BJ (cell line): ENCODE results near the gene CEACAM7. TPM values are rescaled to one million over a fixed set of nuclear protein-coding genes. Genes with fewer than 3 reads are reported as not detected.

ENCODE experiments used
- CTCF ChIA-PET: fragments of 350-600 bp; formaldehyde crosslinking; extraction: SDS; loops from one replicate; lab custom pipeline; 2021; ENCODE audit warnings: antibody characterized with exemption, inconsistent platforms; lab: Yijun Ruan, JAX
- POLR2A ChIA-PET: fragments of 300-600 bp; sonication (Branson Sonifier 250); formaldehyde crosslinking; extraction: SDS; loops from one replicate; lab custom pipeline; 2021; ENCODE audit warnings: antibody characterized with exemption; lab: Charles Lee
- DNase-seq: peaks from one replicate; pipeline ENCODE4 v3.0.0-alpha.2; 2011; ENCODE audit warnings: low read depth
- H3K27me3 ChIP-seq: 2 replicates; pipeline ENCODE4 v1.6.0; 2011; ENCODE audit warnings: low read length; ENCODE audit not compliant: control insufficient read depth, insufficient read depth
- H3K36me3 ChIP-seq: 2 replicates; pipeline ENCODE4 v1.5.1; 2011; ENCODE audit warnings: low read length; ENCODE audit not compliant: control insufficient read depth, insufficient read depth
- H3K4me3 ChIP-seq: 2 replicates; pipeline ENCODE4 v1.5.1; 2011; ENCODE audit warnings: low read depth, mild to moderate bottlenecking, control low read depth, low read length
- polyA minus RNA-seq: library from RNA; depleted of rRNA, polyadenylated mRNA; stranded (reverse); fragments of >200 nt; gene quantifications from 2 replicates; pipeline ENCODE4 v1.2.3, GENCODE V29; 2011; rRNA and poly(A)+ RNA removed
- polyA plus RNA-seq: library from polyadenylated mRNA; depleted of rRNA; stranded (reverse); fragments of >200 nt; gene quantifications from 2 replicates; pipeline ENCODE4 v1.2.3, GENCODE V29; 2011; rRNA removed
- TF ChIP-seq, protein P1 (sequence below): IDR thresholded peaks from 2 replicates; pipeline ENCODE4 v1.5.1; 2011; ENCODE audit warnings: low read depth, mild to moderate bottlenecking, control low read depth, inconsistent platforms, low read length, moderate library complexity; ENCODE audit not compliant: insufficient read depth

The CEACAM7 gene
- polyA plus RNA-seq (not detected in 2 replicates), polyA minus RNA-seq (not detected in 2 replicates)

DNA sequence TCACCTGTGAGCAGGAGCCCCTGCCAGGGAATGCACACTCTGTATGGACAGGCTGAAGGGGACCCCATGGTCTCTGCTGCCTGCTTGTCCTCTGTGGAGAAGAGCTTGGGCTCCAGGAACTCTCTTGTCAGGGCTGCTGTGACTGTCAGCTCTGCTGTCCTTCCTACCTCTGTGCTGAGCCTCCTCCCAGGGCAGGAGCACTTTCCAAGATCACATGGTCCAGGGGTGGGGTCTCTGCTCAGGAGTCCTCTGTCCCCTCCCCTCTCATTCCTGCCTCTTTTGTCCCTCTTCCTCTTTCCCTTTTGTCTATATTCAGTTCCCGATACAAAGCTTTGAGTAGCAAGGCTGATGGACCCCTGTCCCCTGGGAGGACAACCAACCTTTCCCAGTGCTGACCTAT, at the start of gene CEACAM7:
CEACAM7 (minus strand) TSS at position 173 of the 400 bp plus-strand sequence; CDS start at position 68, 105 bp downstream.
- no peak for DNase-seq
- no peaks in the 10 kb centered on the region for H3K36me3 ChIP-seq
- H3K4me3 ChIP-seq, result no peak within 1 kb of the TSS
- TF ChIP-seq, protein P1, sequence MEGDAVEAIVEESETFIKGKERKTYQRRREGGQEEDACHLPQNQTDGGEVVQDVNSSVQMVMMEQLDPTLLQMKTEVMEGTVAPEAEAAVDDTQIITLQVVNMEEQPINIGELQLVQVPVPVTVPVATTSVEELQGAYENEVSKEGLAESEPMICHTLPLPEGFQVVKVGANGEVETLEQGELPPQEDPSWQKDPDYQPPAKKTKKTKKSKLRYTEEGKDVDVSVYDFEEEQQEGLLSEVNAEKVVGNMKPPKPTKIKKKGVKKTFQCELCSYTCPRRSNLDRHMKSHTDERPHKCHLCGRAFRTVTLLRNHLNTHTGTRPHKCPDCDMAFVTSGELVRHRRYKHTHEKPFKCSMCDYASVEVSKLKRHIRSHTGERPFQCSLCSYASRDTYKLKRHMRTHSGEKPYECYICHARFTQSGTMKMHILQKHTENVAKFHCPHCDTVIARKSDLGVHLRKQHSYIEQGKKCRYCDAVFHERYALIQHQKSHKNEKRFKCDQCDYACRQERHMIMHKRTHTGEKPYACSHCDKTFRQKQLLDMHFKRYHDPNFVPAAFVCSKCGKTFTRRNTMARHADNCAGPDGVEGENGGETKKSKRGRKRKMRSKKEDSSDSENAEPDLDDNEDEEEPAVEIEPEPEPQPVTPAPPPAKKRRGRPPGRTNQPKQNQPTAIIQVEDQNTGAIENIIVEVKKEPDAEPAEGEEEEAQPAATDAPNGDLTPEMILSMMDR, result no peak
- no peaks in the 10 kb centered on the region for H3K27me3 ChIP-seq
- ChIA-PET POLR2A (no interaction called here), CTCF (interaction anchor here (0.8 to 1.7 kb wide), 2 partner anchors 19 to 51 kb away, joined by 3 read pairs; no protein-coding TSS in a partner anchor)

DNA sequence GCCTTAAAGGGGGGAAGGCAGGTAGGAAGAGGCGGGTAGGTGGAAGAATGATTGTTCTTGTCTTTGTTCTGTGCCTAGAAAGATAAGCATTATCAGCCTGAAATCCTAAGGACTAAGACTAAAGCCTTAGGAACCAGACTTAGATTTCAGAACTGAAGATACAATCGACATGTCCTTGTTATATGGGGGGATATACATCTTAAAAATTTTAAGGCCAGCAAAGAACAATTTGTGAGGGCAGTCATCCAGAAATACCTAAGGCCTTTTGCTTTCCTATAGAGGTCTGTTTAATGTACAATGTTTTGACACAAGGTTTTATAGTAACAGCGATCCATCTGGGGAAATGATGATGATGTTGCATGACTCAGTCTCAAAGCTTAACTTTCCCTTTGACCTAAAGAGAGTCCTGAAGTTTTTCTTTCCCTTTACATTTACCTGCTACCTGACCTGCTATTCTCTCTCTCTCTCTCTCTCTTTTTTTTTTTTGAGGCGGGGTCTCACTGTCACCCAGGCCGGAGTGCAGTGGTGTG, 47.1 kb upstream of the CEACAM7 start:
- no peaks in the 10 kb centered on the region for H3K27me3 ChIP-seq
- DNase-seq, result no peak
- ChIA-PET POLR2A (no interaction called here), CTCF (interaction anchor here (1.5 kb wide), 1 partner anchor 11 kb away, joined by 5 read pairs; no protein-coding TSS in a partner anchor)
- H3K4me3 ChIP-seq, result no peak overlapping the region
- no peaks in the 10 kb centered on the region for H3K36me3 ChIP-seq
- TF ChIP-seq, protein P1, result no peak

DNA sequence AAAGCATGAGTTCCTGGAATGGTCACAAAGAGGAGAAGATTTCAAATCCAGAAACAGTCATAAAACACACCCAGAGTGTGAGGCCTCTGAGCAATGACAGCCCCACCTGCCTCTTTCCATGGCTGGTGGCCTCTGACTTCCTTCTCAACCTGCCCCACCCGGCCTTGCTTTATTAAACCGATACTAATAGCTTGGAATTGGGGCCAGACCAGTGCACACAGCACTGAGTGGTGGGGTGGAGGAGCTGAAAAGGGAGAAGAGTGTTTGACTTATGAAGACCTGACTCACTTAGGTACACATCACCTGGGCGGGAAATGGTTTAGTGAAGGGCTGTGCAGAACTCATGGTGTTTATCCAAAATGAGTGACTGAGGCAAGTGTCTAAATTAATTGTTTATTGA, 46.5 kb upstream of the CEACAM7 start:
- CTCF ChIA-PET, result interaction anchor here (1.5 kb wide), 1 partner anchor 12 kb away, joined by 5 read pairs; no protein-coding TSS in a partner anchor

DNA sequence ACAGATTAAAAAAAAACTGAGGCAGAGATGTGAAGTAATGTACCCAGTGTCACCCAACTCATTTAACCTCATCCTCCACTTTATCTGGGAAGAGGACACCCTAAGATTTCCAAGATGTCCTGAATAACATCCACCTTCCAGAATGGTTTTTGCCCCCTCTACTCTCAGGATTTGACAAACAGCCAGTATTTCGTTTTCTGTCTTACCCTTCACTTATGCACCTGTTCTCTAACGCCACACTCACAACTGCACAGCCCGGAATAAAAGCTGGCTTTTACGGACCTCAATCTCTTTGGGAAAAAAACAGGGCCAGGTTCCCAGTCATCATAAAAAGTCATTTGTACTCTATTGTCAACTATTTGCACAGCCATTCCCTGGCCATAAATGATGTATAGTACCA, 46.1 kb upstream of the CEACAM7 start:
- no peak for DNase-seq
- TF ChIP-seq, protein P1, result no peak
- no peaks in the 10 kb centered on the region for H3K27me3 ChIP-seq
- POLR2A ChIA-PET, result no interaction called here
- H3K4me3 ChIP-seq, result no peak overlapping the region
- CTCF ChIA-PET, result no interaction called here
- H3K36me3 ChIP-seq, result no peaks in the 10 kb centered on the region

More for the DNA sequence above, 46.5 kb upstream of the CEACAM7 start:
- DNase-seq, result no peak
- no peaks in the 10 kb centered on the region for H3K27me3 ChIP-seq
- TF ChIP-seq, protein P1, result no peak
- no peaks in the 10 kb centered on the region for H3K36me3 ChIP-seq
- POLR2A ChIA-PET, result no interaction called here
- no peak overlapping the region for H3K4me3 ChIP-seq

DNA sequence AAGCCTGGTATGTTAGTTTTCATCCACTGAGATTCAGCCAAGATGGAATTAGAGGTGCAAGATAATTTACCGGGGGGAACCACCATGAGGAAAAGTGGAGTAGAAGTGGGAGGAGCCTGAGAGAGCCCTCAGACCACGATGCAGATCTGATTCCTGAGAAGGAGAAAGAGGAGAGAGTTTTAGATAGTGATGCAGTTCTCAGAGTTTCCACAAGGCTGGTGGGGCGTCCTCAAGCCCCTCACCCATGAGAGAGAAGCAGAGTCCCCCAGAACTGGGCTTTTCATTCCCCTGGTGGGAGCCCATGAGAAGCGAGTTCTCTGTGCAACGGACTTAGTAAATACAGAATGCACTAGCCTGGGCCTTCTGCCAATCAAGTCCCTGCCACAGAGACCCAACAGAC, 38.4 kb upstream of the CEACAM7 start:
- TF ChIP-seq, protein P1, result no peak
- ChIA-PET CTCF (no interaction called here), POLR2A (no interaction called here)
- Histone ChIP-seq H3K36me3 (no peaks in the 10 kb centered on the region), H3K27me3 (no peaks in the 10 kb centered on the region), H3K4me3 (no peak overlapping the region)
- DNase-seq, result no peak
